WERI-Rb-1 (cell line): ENCODE results near the gene NUPR1.

Experiments used
- DNase-seq: peaks from one replicate; pipeline ENCODE4 v3.0.0-alpha.2; 2020
- H3K27ac ChIP-seq: fragments of 250-450 bp; sonication (Bioruptor Pico); 2 replicates; pipeline ENCODE4 v1.5.1; 2020; ENCODE audit warnings: mild to moderate bottlenecking, moderate library complexity
- H3K27me3 ChIP-seq: fragments of 250-450 bp; sonication (Bioruptor Pico); 2 replicates; pipeline ENCODE4 v1.5.1; 2021; ENCODE audit warnings: mild to moderate bottlenecking, low read depth, moderate library complexity; ENCODE audit not compliant: insufficient read depth, severe bottlenecking
- H3K36me3 ChIP-seq: fragments of 250-450 bp; sonication (Bioruptor Pico); 2 replicates; pipeline ENCODE4 v1.5.1; 2020; ENCODE audit warnings: mild to moderate bottlenecking, moderate library complexity
- H3K4me3 ChIP-seq: 2 replicates; pipeline ENCODE4 v1.5.1; 2011; ENCODE audit warnings: low read depth, mild to moderate bottlenecking, control low read depth, low read length
- H3K9me3 ChIP-seq: fragments of 250-450 bp; sonication (Bioruptor Pico); 2 replicates; pipeline ENCODE4 v1.5.1; 2021; ENCODE audit warnings: mild to moderate bottlenecking, moderate library complexity; ENCODE audit not compliant: severe bottlenecking
- TF ChIP-seq, protein P1 (sequence below): IDR thresholded peaks from 2 replicates; pipeline ENCODE4 v1.5.1; 2011; ENCODE audit warnings: low read depth, mild to moderate bottlenecking, control low read depth, inconsistent platforms, low read length

NUPR1 gene

DNA sequence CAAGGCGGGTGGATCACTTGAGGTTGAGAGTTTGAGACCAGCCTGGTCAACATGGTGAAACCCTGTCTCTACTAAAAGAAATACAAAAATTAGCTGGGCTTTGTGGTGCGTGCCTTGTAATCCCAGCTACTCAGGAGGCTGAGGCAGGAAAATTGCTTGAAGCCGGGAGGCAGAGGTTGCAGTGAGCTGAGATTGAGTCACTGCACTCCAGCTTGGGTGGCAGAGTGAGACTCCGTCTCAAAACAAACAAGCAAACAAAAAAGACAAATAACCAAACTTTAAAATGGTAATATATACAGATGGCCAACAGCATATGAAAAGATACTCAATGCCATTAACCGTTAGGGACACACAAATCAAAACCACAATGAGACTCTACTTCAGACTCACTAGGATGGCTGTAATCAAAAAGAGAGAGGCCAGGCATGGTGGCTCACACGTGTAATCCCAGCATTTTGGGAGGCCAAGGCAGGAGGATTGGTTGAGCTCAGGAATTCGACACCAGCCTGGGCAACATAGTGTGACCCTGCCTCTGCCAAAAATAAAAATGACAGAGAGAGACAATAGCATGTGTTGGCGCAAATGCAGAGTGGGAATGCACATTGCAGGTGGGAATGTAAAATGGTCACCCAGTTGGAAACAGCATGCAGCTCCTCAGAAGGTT is 36.8 kb upstream of the NUPR1 start:
- Histone ChIP-seq H3K36me3 (peaks cover 6% of the 10 kb centered on the region), H3K27ac (no peak overlapping the region), H3K27me3 (no peaks in the 10 kb centered on the region), H3K9me3 (no peaks in the 10 kb centered on the region), H3K4me3 (no peak overlapping the region)
- DNase-seq: no peak
- TF ChIP-seq, protein P1, sequence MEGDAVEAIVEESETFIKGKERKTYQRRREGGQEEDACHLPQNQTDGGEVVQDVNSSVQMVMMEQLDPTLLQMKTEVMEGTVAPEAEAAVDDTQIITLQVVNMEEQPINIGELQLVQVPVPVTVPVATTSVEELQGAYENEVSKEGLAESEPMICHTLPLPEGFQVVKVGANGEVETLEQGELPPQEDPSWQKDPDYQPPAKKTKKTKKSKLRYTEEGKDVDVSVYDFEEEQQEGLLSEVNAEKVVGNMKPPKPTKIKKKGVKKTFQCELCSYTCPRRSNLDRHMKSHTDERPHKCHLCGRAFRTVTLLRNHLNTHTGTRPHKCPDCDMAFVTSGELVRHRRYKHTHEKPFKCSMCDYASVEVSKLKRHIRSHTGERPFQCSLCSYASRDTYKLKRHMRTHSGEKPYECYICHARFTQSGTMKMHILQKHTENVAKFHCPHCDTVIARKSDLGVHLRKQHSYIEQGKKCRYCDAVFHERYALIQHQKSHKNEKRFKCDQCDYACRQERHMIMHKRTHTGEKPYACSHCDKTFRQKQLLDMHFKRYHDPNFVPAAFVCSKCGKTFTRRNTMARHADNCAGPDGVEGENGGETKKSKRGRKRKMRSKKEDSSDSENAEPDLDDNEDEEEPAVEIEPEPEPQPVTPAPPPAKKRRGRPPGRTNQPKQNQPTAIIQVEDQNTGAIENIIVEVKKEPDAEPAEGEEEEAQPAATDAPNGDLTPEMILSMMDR: no peak

DNA sequence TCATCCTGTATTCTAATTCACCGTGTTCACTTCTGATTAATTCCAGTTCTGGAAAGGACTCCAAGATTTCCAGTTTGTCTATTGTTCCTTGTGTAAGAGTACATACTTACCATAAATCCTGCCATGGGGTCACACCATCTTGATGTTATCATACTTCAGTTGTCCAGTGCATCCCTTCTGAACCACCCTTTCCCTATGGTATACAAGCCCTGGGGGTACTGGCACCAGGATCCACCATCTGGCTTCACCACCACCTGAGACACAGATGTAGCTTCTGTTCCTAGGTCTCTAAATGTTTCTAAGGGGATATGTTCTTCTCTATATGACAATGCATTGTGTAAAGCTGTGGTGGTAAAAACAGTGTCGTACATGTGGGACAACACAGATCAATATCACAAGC is 36.2 kb upstream of the NUPR1 start:
- Histone ChIP-seq H3K27ac (no peak overlapping the region), H3K9me3 (no peaks in the 10 kb centered on the region), H3K4me3 (no peak overlapping the region), H3K27me3 (no peaks in the 10 kb centered on the region), H3K36me3 (peaks cover 6% of the 10 kb centered on the region)
- no peak for DNase-seq
- TF ChIP-seq, protein P1: no peak

DNA sequence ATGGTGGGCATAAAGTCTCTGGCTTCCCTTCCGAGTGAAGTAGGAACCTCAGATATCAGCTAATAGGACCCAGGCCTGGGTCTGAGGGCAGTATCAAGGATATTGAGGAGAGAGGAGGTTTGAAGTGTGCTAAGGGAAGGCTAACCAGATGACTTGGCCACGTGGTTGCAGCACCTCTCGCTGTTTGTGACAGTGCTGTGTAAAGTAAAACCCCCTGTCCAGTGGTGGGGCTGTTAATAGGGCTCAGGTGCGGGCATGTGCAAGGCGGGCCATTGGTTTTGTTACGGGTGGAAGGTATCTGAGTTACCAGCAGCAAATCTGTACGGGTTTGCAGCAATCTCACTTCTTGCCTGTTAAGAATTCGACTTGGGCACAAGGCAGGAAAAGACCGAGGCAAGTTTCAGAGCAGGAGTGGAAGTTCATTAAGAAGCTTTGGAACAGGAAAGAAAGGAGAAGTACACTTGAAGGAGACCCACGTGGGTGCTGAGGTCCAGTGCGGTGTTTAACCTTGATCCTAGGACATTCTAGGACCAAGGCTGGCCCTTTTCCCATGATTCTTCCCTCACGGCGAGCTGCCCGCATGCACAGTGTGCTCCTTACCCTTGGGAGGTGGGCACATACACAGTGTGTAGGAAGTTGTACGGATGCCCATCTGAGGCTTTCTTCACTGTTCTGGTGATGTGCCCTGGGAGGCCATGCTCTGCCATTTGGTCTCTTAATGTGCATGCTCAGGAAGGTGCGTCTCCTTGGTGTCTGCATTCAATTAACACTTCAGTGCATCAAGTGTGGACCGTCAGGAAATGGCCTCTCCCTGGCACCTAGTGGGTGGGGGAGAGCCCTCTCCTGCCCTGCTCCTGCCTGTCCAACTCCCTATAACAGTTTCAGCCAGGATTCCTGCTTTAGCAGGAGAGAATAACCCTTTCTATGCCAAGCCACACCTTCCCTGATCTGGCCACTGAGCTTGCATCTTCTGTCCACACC is 35.3 kb upstream of the NUPR1 start:
- Histone ChIP-seq H3K27ac (no peak overlapping the region), H3K9me3 (no peaks in the 10 kb centered on the region), H3K4me3 (no peak overlapping the region), H3K36me3 (peaks cover 6% of the 10 kb centered on the region), H3K27me3 (no peaks in the 10 kb centered on the region)
- TF ChIP-seq, protein P1: no peak
- DNase-seq: no peak

DNA sequence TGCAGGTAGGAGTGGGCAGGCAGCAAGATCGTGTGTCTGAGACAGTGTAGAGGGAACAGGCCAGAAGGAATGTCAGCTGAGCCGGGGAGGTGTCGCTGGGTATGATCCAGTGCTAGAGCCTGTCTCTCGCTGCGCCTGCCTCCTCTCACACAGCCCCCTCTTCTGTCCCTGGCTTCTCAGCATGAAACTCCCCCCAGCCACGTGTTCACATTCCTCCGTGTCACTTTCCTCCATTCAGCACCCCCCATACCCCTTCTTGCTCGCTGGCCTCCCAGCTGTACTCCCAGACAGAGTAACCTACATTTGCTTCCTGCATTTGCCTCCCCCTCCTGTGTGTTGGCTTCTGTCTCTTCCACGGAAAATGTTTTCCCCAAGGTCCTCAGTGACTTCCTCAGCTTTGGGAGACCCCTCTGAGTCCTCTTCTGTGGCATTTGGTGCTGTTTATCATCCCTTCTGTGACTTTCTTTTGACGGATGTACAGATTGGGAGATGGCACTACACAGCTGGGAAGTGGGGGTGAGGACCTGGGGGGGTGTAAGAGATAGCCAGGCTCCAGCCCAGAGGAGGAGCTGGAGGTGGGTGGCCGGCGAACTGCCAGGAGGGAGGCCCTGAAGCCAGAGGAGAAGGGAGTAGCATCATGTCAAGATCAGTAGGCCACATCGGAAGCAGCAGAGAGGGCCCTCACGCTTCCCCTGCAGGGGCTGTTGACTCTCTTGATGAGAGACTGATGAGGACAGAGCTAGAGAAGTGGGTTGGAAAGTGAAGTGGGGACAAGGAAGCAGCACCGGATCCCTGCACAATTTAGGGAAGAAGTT is 34.1 kb upstream of the NUPR1 start:
- H3K36me3 ChIP-seq: peaks cover 6% of the 10 kb centered on the region
- TF ChIP-seq, protein P1: no peak
- no peaks in the 10 kb centered on the region for H3K9me3 ChIP-seq
- no peaks in the 10 kb centered on the region for H3K27me3 ChIP-seq
- no peak overlapping the region for H3K27ac ChIP-seq
- H3K4me3 ChIP-seq: no peak overlapping the region
- DNase-seq: no peak

DNA sequence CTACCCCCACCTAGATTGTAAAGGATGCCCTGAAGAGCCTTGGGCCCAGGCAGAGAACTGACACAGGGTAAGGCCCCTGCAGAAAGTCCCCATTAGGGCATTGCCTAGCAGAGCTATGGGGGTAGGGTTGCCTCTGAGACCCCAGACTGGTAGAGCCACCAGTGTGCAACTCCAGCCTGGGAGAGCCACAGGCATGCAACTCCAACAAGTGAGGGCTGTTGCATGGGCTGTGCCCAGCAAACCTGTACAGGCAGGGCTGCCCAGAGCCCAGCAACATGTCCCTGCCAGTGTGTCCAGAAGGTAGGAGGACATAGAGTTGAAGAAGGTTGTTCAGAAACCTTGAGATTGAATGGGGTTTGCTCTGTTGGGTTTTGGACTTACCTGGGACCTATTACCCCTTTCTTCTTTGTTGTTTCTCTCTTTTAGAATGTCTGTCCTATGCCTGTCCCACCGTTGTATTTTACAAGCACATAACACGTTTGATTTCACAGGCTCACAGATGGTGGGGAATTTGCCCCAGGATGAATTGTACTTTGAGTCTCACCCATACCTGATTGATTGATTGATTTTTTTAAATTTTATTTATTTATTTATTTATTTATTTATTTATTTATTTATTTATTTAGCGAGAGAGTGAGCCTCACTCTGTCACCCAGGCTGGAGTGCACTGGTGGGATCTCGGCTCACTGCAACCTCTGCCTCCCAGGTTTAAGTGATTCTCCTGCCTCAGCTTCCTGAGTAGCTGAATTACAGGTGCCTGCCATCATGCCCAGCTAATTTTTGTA is 31.4 kb upstream of the NUPR1 start:
- peaks cover 9% of the 10 kb centered on the region for H3K9me3 ChIP-seq
- H3K36me3 ChIP-seq: peaks cover 15% of the 10 kb centered on the region
- H3K27me3 ChIP-seq: no peaks in the 10 kb centered on the region
- TF ChIP-seq, protein P1: no peak
- no peak overlapping the region for H3K4me3 ChIP-seq
- no peak for DNase-seq
- no peak overlapping the region for H3K27ac ChIP-seq
